ENCODE data around the gene WASF2. TPM values are rescaled to one million over a fixed set of nuclear protein-coding genes. Genes with fewer than 3 reads are reported as not detected.

The WASF2 gene
- total RNA-seq, 1 experiment from 2014 or later, result 134 TPM

DNA sequence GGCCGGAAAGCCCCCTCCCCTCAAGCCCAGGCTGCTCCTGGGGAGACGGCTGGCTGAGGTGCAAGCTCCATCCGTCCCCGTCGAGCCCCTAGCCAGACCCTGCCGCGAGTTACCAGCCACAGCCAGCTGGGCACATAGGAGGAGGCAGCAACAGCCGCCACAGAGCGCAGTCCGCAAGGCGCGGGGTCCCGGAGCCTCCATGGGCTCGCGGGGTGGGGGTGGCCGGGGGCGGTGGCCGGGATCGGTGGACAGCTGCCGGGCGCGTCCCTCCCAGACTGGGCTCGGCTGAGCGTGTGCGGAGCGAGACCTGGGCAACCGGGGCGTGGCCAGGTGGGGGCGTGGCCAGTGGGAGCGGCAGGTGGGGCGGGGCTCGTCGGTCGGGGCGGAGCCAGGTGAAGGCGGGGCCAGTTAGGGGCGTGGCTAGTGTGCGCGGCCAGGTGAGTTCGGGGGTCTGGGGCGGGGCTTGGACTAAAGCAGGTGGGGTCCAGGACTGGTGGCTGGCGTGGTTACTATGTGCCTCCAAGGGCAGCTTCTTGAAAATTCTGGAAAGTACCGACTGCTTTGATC lies 106.8 kb downstream of the WASF2 start, which contains the start of gene CD164L2:
CD164L2 (minus strand) TSS at position 295 of the 567 bp plus-strand sequence; CDS start at position 201, 94 bp downstream.
- DNase-seq, result peak in 1 of 2 experiments; percentile 73
- TF ChIP-seq CTCF (conservative IDR thresholded peaks at IDR 0.05), result no peak
- no peak for TF ChIP-seq EZH2 (IDR thresholded peaks at IDR 0.05; ENCODE audit: low read depth)
- H3K36me3 ChIP-seq (ENCODE audit: low read depth), result no peaks in the 10 kb centered on the region
- no peaks in the 10 kb centered on the region for H3K9me2 ChIP-seq (ENCODE audit: insufficient read depth)
- no peak within 1 kb of the TSS for H3K4me3 ChIP-seq
- ChIA-PET POLR2A (ENCODE audit: unreplicated experiment) (interaction anchor here (0.5 kb wide), 1 partner anchor 388 kb away, joined by 7 read pairs; no protein-coding TSS in a partner anchor), CTCF (interaction anchor here (0.6 to 1.4 kb wide), 2 partner anchors 14 to 17 kb away, joined by 4 to 5 read pairs; no protein-coding TSS in a partner anchor)
- no peaks in the 10 kb centered on the region for H3K4me1 ChIP-seq (replicated peaks; ENCODE audit: insufficient read depth)
- no peaks in the 10 kb centered on the region for H3K9me3 ChIP-seq (ENCODE audit: insufficient read depth, low read depth)
- no TSS peak for BruUV-seq (replicated peaks)
- peak within 1 kb of the TSS; percentile 63; the same call in 1 of the 2 replicates for H3K4me2 ChIP-seq
- no peaks in the 10 kb centered on the region for H4K20me1 ChIP-seq (ENCODE audit: insufficient read depth)
- H3K27ac ChIP-seq, result no peak within 1 kb of the TSS
- no peaks in the 10 kb centered on the region for H3K27me3 ChIP-seq (ENCODE audit: insufficient read depth, low read depth)
- no peaks in the 10 kb centered on the region for H3F3A ChIP-seq (ENCODE audit: insufficient read depth, low read depth)
- no peaks in the 10 kb centered on the region for H3K79me2 ChIP-seq (ENCODE audit: low read depth)
- intact Hi-C loops (cut with micrococcal nuclease; ENCODE audit: unreplicated experiment), result loop anchor here (2.0 kb wide), 1 partner anchor 16 kb away; the partner anchor contains the start of gene MAP3K6
- H2AFZ ChIP-seq, result no peak within 1 kb of the TSS

DNA sequence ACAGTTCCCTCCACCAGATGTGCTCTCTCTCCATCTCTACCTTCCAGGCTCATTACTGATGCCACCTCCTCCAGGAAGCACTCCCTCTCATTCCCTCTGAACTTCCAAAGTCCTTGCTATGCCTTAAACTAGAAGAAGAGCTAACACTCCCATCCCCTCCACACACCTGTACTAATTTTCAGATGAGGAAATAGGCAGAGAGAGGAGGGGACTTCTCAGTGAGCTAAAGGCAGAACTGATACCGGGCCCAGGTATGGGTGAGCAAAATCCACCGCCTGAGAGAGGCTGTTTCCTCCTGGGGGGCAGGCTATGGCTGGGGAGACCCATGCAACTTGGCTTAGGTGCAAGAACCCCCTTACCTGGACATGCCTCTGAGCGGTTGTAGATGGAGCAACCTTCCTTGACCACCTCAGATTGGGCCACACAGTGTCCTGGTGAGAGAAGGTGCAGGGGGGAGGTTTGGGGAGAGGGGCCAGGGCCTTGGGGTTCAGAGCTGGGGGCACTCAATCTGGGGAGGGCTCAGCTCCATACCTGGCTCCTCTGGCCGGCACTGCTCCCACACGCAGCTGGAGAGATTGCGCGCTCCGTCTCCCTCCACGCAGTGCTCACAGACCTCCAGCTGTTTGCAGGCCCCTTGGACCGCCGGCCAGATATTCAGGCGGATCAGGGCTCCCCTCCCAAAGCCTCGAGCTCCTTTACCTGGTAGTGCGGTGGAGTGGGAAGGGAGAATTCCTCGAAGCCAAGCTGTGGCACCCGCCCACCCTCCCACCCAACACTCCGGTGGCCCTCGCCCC lies 107.8 kb downstream of the WASF2 start:
- H3K27me3 ChIP-seq (ENCODE audit: insufficient read depth, low read depth), result no peaks in the 10 kb centered on the region
- no peaks in the 10 kb centered on the region for H4K20me1 ChIP-seq (ENCODE audit: insufficient read depth)
- H3K79me2 ChIP-seq (ENCODE audit: low read depth), result no peaks in the 10 kb centered on the region
- no peak for DNase-seq
- BruUV-seq (replicated peaks), result no TSS peak
- H3F3A ChIP-seq (ENCODE audit: insufficient read depth, low read depth), result no peaks in the 10 kb centered on the region
- H3K36me3 ChIP-seq (ENCODE audit: low read depth), result no peaks in the 10 kb centered on the region
- intact Hi-C loops (cut with micrococcal nuclease; ENCODE audit: unreplicated experiment), result loop anchor here (2.0 kb wide), 1 partner anchor 15 kb away; the partner anchor contains the start of gene MAP3K6
- no peaks in the 10 kb centered on the region for H3K9me2 ChIP-seq (ENCODE audit: insufficient read depth)
- TF ChIP-seq CTCF (conservative IDR thresholded peaks at IDR 0.05), result no peak
- no peak for TF ChIP-seq EZH2 (IDR thresholded peaks at IDR 0.05; ENCODE audit: low read depth)
- no peak overlapping the region for H2AFZ ChIP-seq
- ChIA-PET POLR2A (ENCODE audit: unreplicated experiment) (interaction anchor here (0.5 to 0.6 kb wide), 2 partner anchors 39 to 387 kb away, joined by 5 to 7 read pairs; no protein-coding TSS in a partner anchor), CTCF (interaction anchor here (0.6 to 1.4 kb wide), 3 partner anchors 13 to 1218 kb away, joined by 3 to 8 read pairs (median 4); no protein-coding TSS in a partner anchor)
- no peaks in the 10 kb centered on the region for H3K4me1 ChIP-seq (replicated peaks; ENCODE audit: insufficient read depth)
- no peak overlapping the region for H3K4me3 ChIP-seq
- no peak overlapping the region for H3K4me2 ChIP-seq
- H3K9me3 ChIP-seq (ENCODE audit: insufficient read depth, low read depth), result no peaks in the 10 kb centered on the region
- no peak overlapping the region for H3K27ac ChIP-seq

Measured in PC-9 (cell line).